ENCODE measurements around the gene NANOS3.

DNA sequence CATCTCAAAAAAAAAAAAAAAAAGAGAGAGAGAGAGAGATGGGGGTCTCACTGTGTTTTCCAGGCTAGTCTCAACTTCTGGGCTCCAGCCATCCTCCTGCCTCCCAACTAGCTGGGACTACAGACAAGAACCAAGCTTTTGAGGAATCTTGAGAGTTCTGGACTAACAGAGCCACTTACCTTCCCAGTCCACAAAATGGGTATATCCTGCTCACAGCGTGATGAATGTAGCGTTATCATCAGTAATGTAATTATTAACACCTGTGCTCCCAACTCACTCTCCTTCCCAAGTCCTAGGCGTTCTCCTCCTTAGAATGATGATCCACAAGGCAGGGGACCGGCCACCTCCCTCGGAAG is 4.6 kb upstream of the NANOS3 start:
- TF ChIP-seq, protein P1, sequence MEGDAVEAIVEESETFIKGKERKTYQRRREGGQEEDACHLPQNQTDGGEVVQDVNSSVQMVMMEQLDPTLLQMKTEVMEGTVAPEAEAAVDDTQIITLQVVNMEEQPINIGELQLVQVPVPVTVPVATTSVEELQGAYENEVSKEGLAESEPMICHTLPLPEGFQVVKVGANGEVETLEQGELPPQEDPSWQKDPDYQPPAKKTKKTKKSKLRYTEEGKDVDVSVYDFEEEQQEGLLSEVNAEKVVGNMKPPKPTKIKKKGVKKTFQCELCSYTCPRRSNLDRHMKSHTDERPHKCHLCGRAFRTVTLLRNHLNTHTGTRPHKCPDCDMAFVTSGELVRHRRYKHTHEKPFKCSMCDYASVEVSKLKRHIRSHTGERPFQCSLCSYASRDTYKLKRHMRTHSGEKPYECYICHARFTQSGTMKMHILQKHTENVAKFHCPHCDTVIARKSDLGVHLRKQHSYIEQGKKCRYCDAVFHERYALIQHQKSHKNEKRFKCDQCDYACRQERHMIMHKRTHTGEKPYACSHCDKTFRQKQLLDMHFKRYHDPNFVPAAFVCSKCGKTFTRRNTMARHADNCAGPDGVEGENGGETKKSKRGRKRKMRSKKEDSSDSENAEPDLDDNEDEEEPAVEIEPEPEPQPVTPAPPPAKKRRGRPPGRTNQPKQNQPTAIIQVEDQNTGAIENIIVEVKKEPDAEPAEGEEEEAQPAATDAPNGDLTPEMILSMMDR (IDR thresholded peaks at IDR 0.05): no peak
- no peak for TF ChIP-seq POLR2A (IDR thresholded peaks at IDR 0.05)

All from ovary (tissue), 3 donors.